H1 (cell line): ENCODE results near the gene RNASE3. TPM values are rescaled to one million over a fixed set of nuclear protein-coding genes. Genes with fewer than 3 reads are reported as not detected.

Experiments used
- CTCF ChIA-PET: fragments of 300-600 bp; sonication (Branson Sonifier 250); formaldehyde crosslinking; loops from one replicate; lab custom pipeline; 2021; ENCODE audit not compliant: partially characterized antibody; lab: Charles Lee
- POLR2A ChIA-PET: fragments of 300-600 bp; sonication (Branson Sonifier 250); formaldehyde crosslinking; loops from one replicate; lab custom pipeline; 2021; ENCODE audit warnings: inconsistent platforms; ENCODE audit not compliant: partially characterized antibody; lab: Charles Lee
- DNase-seq, 2 experiments: peaks; one replicate each; pipeline versions ENCODE4 v3.0.0 to v3.0.0-alpha.2; 2010 to 2022; ENCODE audit warnings: low spot score in 2 of 2, low read depth in 1 of 2, mixed read lengths in 1 of 2
- FAIRE-seq: peaks from 2 replicates; lab custom pipeline; 2011; peaks lifted over from hg19 to GRCh38; lab: Jason Lieb, UNC
- H2AFZ ChIP-seq: 2 replicates; pipeline ENCODE4 v1.8.1; 2012; ENCODE audit warnings: low read length, inconsistent platforms
- H2AK5ac ChIP-seq: 2 replicates; pipeline ENCODE4 v1.6.1; 2013; ENCODE audit warnings: low read depth, low read length
- H2BK120ac ChIP-seq: replicated peaks from 2 replicates; pipeline ENCODE3; 2013; ENCODE audit warnings: low read depth, low read length, inconsistent platforms
- H2BK12ac ChIP-seq: 2 replicates; pipeline ENCODE4 v1.6.1; 2013; ENCODE audit warnings: low read depth, low read length
- H2BK15ac ChIP-seq: 2 replicates; pipeline ENCODE4 v1.6.1; 2013; ENCODE audit warnings: low read length
- H2BK20ac ChIP-seq: 2 replicates; pipeline ENCODE4 v1.6.1; 2013; ENCODE audit warnings: low read length
- H2BK5ac ChIP-seq: 2 replicates; pipeline ENCODE4 v1.6.1; 2013; ENCODE audit warnings: low read depth, low read length
- H3K14ac ChIP-seq: 2 replicates; pipeline ENCODE4 v1.6.1; 2013; ENCODE audit warnings: inconsistent platforms; ENCODE audit not compliant: insufficient read length
- H3K18ac ChIP-seq: 2 replicates; pipeline ENCODE4 v1.6.1; 2013; ENCODE audit warnings: low read length; ENCODE audit errors: extremely low read depth
- H3K23ac ChIP-seq: 2 replicates; pipeline ENCODE4 v1.6.1; 2013; ENCODE audit warnings: inconsistent platforms; ENCODE audit not compliant: insufficient read length
- H3K23me2 ChIP-seq: 2 replicates; pipeline ENCODE4 v1.6.1; 2013; ENCODE audit warnings: low read depth, low read length
- H3K27ac ChIP-seq: 2 replicates; pipeline ENCODE4 v1.6.1; 2011; ENCODE audit warnings: low read depth, low read length, inconsistent platforms
- H3K27me3 ChIP-seq, 4 experiments: replicated peaks in 1 of 4; 1 replicate in 1 of 4; 2 replicates in 3 of 4; pipeline versions ENCODE4 v1.6.1 to v1.8.1; 2011 to 2013; ENCODE audit warnings: low read length in 3 of 4, mild to moderate bottlenecking in 3 of 4, inconsistent platforms in 2 of 4, mixed read lengths in 2 of 4, moderate library complexity in 1 of 4; ENCODE audit not compliant: control insufficient read depth in 3 of 4, insufficient read depth in 3 of 4; ENCODE audit errors: extremely low read depth in 1 of 4
- H3K36me3 ChIP-seq, 4 experiments: 2 replicates each; pipeline versions ENCODE4 v1.6.1 to v1.8.1; 2011 to 2013; ENCODE audit warnings: mild to moderate bottlenecking in 4 of 4, low read length in 3 of 4, moderate library complexity in 2 of 4, control low read depth in 1 of 4, inconsistent platforms in 1 of 4; ENCODE audit not compliant: insufficient read depth in 4 of 4, control insufficient read depth in 2 of 4
- H3K4ac ChIP-seq: replicated peaks from 2 replicates; pipeline ENCODE3; 2013; ENCODE audit warnings: low read length, low read depth, mixed read lengths, inconsistent platforms; ENCODE audit not compliant: insufficient read length
- H3K4me1 ChIP-seq, 4 experiments: replicated peaks in 1 of 4; 1 replicate in 1 of 4; 2 replicates in 3 of 4; pipeline versions ENCODE4 v1.6.1 to v1.8.1; 2011 to 2013; ENCODE audit warnings: low read length in 3 of 4, inconsistent platforms in 2 of 4, mixed read lengths in 1 of 4; ENCODE audit not compliant: insufficient read depth in 4 of 4, control insufficient read depth in 3 of 4
- H3K4me2 ChIP-seq, 2 experiments: 2 replicates each; pipeline versions ENCODE4 v1.6.1 to v1.8.1; 2011 to 2013; ENCODE audit warnings: low read depth in 2 of 2, low read length in 2 of 2, control low read depth in 1 of 2, inconsistent platforms in 1 of 2, mild to moderate bottlenecking in 1 of 2; ENCODE audit not compliant: insufficient read depth in 1 of 2
- H3K4me3 ChIP-seq, 4 experiments: fragments of 200-600, 300-600 bp in 1 of 4; sonication (generic), shearing (Covaris generic), sonication (Bioruptor Twin) in 1 of 4; 2 replicates each; pipeline versions ENCODE4 v1.5.1 to v1.8.1; 2011 to 2016; ENCODE audit warnings: low read length in 4 of 4, low read depth in 3 of 4, control low read depth in 2 of 4, inconsistent platforms in 2 of 4, mild to moderate bottlenecking in 2 of 4, mixed read lengths in 1 of 4, moderate library complexity in 1 of 4; ENCODE audit not compliant: insufficient read depth in 2 of 4; ENCODE audit errors: extremely low read depth in 1 of 4
- H3K56ac ChIP-seq: replicated peaks from 2 replicates; pipeline ENCODE3; 2013; ENCODE audit warnings: low read depth, mild to moderate bottlenecking, mixed read lengths, low read length, inconsistent platforms; ENCODE audit not compliant: insufficient read length
- H3K79me1 ChIP-seq: 2 replicates; pipeline ENCODE4 v1.6.1; 2013; ENCODE audit warnings: low read depth, low read length, control low read depth
- H3K79me2 ChIP-seq, 2 experiments: 2 replicates each; pipeline versions ENCODE4 v1.6.1 to v1.8.1; 2012 to 2013; ENCODE audit warnings: low read length in 2 of 2, mild to moderate bottlenecking in 2 of 2, inconsistent platforms in 1 of 2; ENCODE audit not compliant: insufficient read depth in 2 of 2, control insufficient read depth in 1 of 2
- H3K9ac ChIP-seq, 4 experiments: replicated peaks in 1 of 4; 1 replicate in 1 of 4; 2 replicates in 3 of 4; pipeline versions ENCODE4 v1.6.1 to v1.8.1; 2011 to 2013; ENCODE audit warnings: low read depth in 3 of 4, low read length in 3 of 4, control low read depth in 2 of 4, mild to moderate bottlenecking in 2 of 4, moderate library complexity in 2 of 4, inconsistent platforms in 1 of 4; ENCODE audit errors: extremely low read depth in 1 of 4
- H3K9me3 ChIP-seq, 2 experiments: 2 replicates each; pipeline versions ENCODE4 v1.6.1 to v1.8.1; 2012 to 2013; ENCODE audit warnings: mild to moderate bottlenecking in 2 of 2, moderate library complexity in 2 of 2, control low read depth in 1 of 2, inconsistent platforms in 1 of 2, low read depth in 1 of 2, low read length in 1 of 2, mixed read lengths in 1 of 2; ENCODE audit not compliant: insufficient read depth in 2 of 2
- H4K20me1 ChIP-seq, 2 experiments: replicated peaks in 1 of 2; 2 replicates each; pipeline versions ENCODE3 to v1.8.1; 2011 to 2013; ENCODE audit warnings: inconsistent platforms in 2 of 2, low read length in 2 of 2, mild to moderate bottlenecking in 1 of 2; ENCODE audit not compliant: insufficient read depth in 2 of 2, control insufficient read depth in 1 of 2
- H4K5ac ChIP-seq: 2 replicates; pipeline ENCODE4 v1.6.1; 2013; ENCODE audit warnings: low read length, low read depth, mixed read lengths, inconsistent platforms; ENCODE audit not compliant: insufficient read length
- H4K8ac ChIP-seq: 2 replicates; pipeline ENCODE4 v1.8.0; 2013; ENCODE audit warnings: mild to moderate bottlenecking, moderate library complexity, low read length, inconsistent platforms; ENCODE audit not compliant: insufficient read depth; ENCODE audit errors: extremely low read depth
- H4K91ac ChIP-seq: replicated peaks from 2 replicates; pipeline ENCODE3; 2013; ENCODE audit warnings: low read length, mixed read lengths, inconsistent platforms; ENCODE audit not compliant: insufficient read length
- POU5F1 ChIP-seq: IDR thresholded peaks from 2 replicates; pipeline ENCODE4 v1.6.1; 2011; ENCODE audit warnings: low read depth, mild to moderate bottlenecking, low read length, moderate library complexity
- SAP30 ChIP-seq: fragments of 300-600 bp; sonication (generic); IDR thresholded peaks from 2 replicates; pipeline ENCODE4 v1.7.1; 2012; ENCODE audit warnings: low read length, moderate library complexity, mild to moderate bottlenecking, inconsistent platforms; ENCODE audit not compliant: insufficient read depth, insufficient replicate concordance
- SP1 ChIP-seq: IDR thresholded peaks from 2 replicates; pipeline ENCODE4 v1.6.1; 2011; ENCODE audit warnings: low read depth, low read length
- SP2 ChIP-seq: IDR thresholded peaks from 2 replicates; pipeline ENCODE4 v1.6.1; 2012; ENCODE audit warnings: mild to moderate bottlenecking, low read length, inconsistent platforms
- TAF1 ChIP-seq: IDR thresholded peaks from 2 replicates; pipeline ENCODE4 v1.6.1; 2011; ENCODE audit warnings: mild to moderate bottlenecking, low read depth, low read length
- TAF7 ChIP-seq: optimal IDR thresholded peaks from 2 replicates; pipeline ENCODE3; 2011; ENCODE audit warnings: low read depth, mild to moderate bottlenecking, inconsistent platforms, low read length, moderate library complexity, borderline replicate concordance
- WGBS, 2 experiments: shearing (Covaris generic) in 1 of 2; methylation state at CpG; one replicate each; pipeline versions ENCODE4 v1.1.6 to v1.1.7; 2013 to 2015; ENCODE audit warnings: low lambda C conversion rate in 2 of 2, mixed read lengths in 2 of 2, inconsistent platforms in 1 of 2, low coverage in 1 of 2, missing lambda C conversion rate in 1 of 2; ENCODE audit not compliant: insufficient replicate concordance in 2 of 2, insufficient coverage in 1 of 2, insufficient read length in 1 of 2; ENCODE audit errors: extremely low coverage in 1 of 2, missing lambda C conversion rate in 1 of 2; 5-methylcytosine and 5-hydroxymethylcytosine counted together
- polyA plus RNA-seq, 7 experiments: library from polyadenylated mRNA; depleted of rRNA in 3 of 7; stranded (reverse) in 5 of 7; unstranded in 2 of 7; fragments of >200 nt in 5 of 7; fragments of 200-250 nt in 2 of 7; gene quantifications; 1 replicate in 5 of 7; 2 replicates in 1 of 7; 4 replicates in 1 of 7; pipeline versions ENCODE4 v1.2.1 to v1.2.3, GENCODE V29; 2011 to 2013; ENCODE audit warnings: missing spikeins in 2 of 7, mixed read lengths in 2 of 7
- total RNA-seq: library from RNA; stranded (reverse); fragmentation: NEBNext Ultra II Directional; extraction: Animal tissue kit (Norgen Biotek cat#: 25700); gene quantifications from 2 replicates; pipeline ENCODE4 v1.2.1, GENCODE V29; 2021
- TF ChIP-seq, protein P1 (sequence below): IDR thresholded peaks from 2 replicates; pipeline ENCODE4 v1.6.1; 2012; ENCODE audit warnings: inconsistent platforms

Gene RNASE3
- total and polyA plus RNA-seq, 2 of the 8 experiments (the other 6 are each of a cell fraction or from before 2014, with no cell fraction given), result not detected

DNA sequence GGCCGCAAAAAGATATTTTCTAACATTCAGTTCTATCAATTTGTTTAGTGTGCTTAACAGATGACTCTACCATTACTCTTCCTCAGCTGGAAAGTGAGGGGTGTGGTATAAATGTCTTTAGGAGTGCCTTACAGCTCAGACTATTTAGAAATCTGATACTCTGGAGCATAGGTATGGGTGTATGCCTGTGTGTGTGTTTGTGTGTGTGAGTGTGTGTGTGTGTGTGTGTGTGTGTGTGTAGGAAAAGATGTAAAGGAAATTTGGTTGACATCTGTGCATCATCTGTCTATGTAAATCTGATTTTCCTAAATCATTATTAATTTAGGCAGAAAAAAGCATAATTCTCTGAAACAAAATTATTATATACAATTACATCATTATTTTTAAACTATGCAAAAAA is 16.0 kb downstream of the RNASE3 start:
- Histone ChIP-seq H3K9ac (no peak overlapping the region), H2AFZ (no peak overlapping the region), H2BK120ac (no peak overlapping the region), H3K79me1 (no peaks in the 10 kb centered on the region), H4K91ac (no peak overlapping the region), H3K56ac (no peak overlapping the region), H2BK20ac (no peak overlapping the region), H3K23ac (no peak overlapping the region), H4K20me1 (no peaks in the 10 kb centered on the region)
- POLR2A ChIA-PET, result no interaction called here
- 100% methylated on average over 1 of the region's 1 CpG; no CpG with 5 or more reads in 1 of the 2 experiments for WGBS, 2 experiments
- TF ChIP-seq SP1 (no peak), TAF1 (no peak), SP2 (no peak), SAP30 (no peak), POU5F1 (no peak), TAF7 (no peak)
- TF ChIP-seq, protein P1, sequence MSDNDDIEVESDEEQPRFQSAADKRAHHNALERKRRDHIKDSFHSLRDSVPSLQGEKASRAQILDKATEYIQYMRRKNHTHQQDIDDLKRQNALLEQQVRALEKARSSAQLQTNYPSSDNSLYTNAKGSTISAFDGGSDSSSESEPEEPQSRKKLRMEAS, result no peak
- TF ChIP-seq, all 59 proteins: peak for 0
- Histone ChIP-seq H4K5ac (no peak overlapping the region), H2BK5ac (no peak overlapping the region), H2AK5ac (no peak overlapping the region), H3K4ac (no peak overlapping the region), H3K9me3 (peaks cover 0 to 9% of the 10 kb centered on the region in 2 experiments; a peak in 2 of 4 replicates), H3K27ac (no peak overlapping the region), H3K4me1 (peaks cover 0 to 3% (median 0%) of the 10 kb centered on the region in 4 experiments; a peak in 1 of 7 replicates), H2BK15ac (no peak overlapping the region), H3K23me2 (no peaks in the 10 kb centered on the region), H2BK12ac (no peak overlapping the region), H4K8ac (no peak overlapping the region), H3K4me2 (no peak overlapping the region), H3K79me2 (no peaks in the 10 kb centered on the region), H3K27me3 (no peaks in the 10 kb centered on the region), H3K4me3 (no peak overlapping the region), H3K18ac (no peak overlapping the region), H3K14ac (no peak overlapping the region), H3K36me3 (no peaks in the 10 kb centered on the region)
- no peak for FAIRE-seq
- CTCF ChIA-PET, result interaction anchor here (1.2 to 2.1 kb wide), 4 partner anchors 21 to 94 kb away, joined by 3 to 7 read pairs (median 4); no protein-coding TSS in a partner anchor
- no peak for DNase-seq
